Measurements from ENCODE around the gene GABRD. TPM values are rescaled to one million over a fixed set of nuclear protein-coding genes. Genes with fewer than 3 reads are reported as not detected.

The GABRD gene
- total and polyA plus RNA-seq, 10 donors: 0.35 to 1.2 (median 0.94) TPM; not detected in 3

GRCh38 chr1:2072891-2073290 is 53.7 kb downstream of the GABRD start:
- H3K4me3 ChIP-seq: no peak overlapping the region
- no peak for DNase-seq
- H3K27me3 ChIP-seq (replicated peaks in 1 of 7): no peaks in the 10 kb centered on the region
- H3K36me3 ChIP-seq: peaks cover 0 to 70% (median 22%) of the 10 kb centered on the region in 6 donors
- WGBS, 5 donors: 87 to 96% (median 90%) methylated on average over 12 to 14 of the region's 14 CpGs
- H3K9me3 ChIP-seq: peaks cover 0 to 20% (median 18%) of the 10 kb centered on the region in 8 donors
- intact Hi-C loops (cut with DNase I; ENCODE audit: low total_unique reads): no loop called here
- TF ChIP-seq POLR2AphosphoS5 (IDR thresholded peaks at IDR 0.05) (no peak), CTCF (IDR thresholded peaks at IDR 0.05 in 8 of 11, conservative IDR thresholded peaks at IDR 0.05 in 3 of 11) (no peak), POLR2A (IDR thresholded peaks at IDR 0.05) (no peak)
- no peak overlapping the region for H3K27ac ChIP-seq
- no peaks in the 10 kb centered on the region for H3K4me1 ChIP-seq

GRCh38 chr1:2073382-2074230 is 54.5 kb downstream of the GABRD start:
- TF ChIP-seq CTCF (IDR thresholded peaks at IDR 0.05 in 8 of 11, conservative IDR thresholded peaks at IDR 0.05 in 3 of 11) (no peak), POLR2A (IDR thresholded peaks at IDR 0.05) (no peak), POLR2AphosphoS5 (IDR thresholded peaks at IDR 0.05) (no peak)
- intact Hi-C loops (cut with DNase I; ENCODE audit: low total_unique reads): no loop called here
- Histone ChIP-seq H3K9me3 (peaks cover 0 to 27% (median 25%) of the 10 kb centered on the region in 8 donors), H3K27me3 (replicated peaks in 1 of 7) (no peaks in the 10 kb centered on the region), H3K4me1 (no peaks in the 10 kb centered on the region), H3K27ac (no peak overlapping the region), H3K4me3 (no peak overlapping the region), H3K36me3 (peaks cover 0 to 69% (median 15%) of the 10 kb centered on the region in 6 donors)
- no peak for DNase-seq
- 75 to 90% (median 87%) methylated on average over 43 to 59 of the region's 59 CpGs for WGBS, 5 donors

GRCh38 chr1:2074396-2074795 is 55.3 kb downstream of the GABRD start:
- H3K4me1 ChIP-seq: no peaks in the 10 kb centered on the region
- H3K27me3 ChIP-seq (replicated peaks in 1 of 7): no peaks in the 10 kb centered on the region
- H3K9me3 ChIP-seq: peaks cover 0 to 35% (median 33%) of the 10 kb centered on the region in 8 donors
- peaks cover 0 to 62% (median 13%) of the 10 kb centered on the region in 6 donors for H3K36me3 ChIP-seq
- no peak overlapping the region for H3K27ac ChIP-seq
- no peak overlapping the region for H3K4me3 ChIP-seq
- intact Hi-C loops (cut with DNase I; ENCODE audit: low total_unique reads): no loop called here
- TF ChIP-seq CTCF (IDR thresholded peaks at IDR 0.05 in 8 of 11, conservative IDR thresholded peaks at IDR 0.05 in 3 of 11): no peak
- TF ChIP-seq POLR2A (IDR thresholded peaks at IDR 0.05): no peak
- TF ChIP-seq POLR2AphosphoS5 (IDR thresholded peaks at IDR 0.05): no peak
- 88 to 95% (median 90%) methylated on average over 16 to 19 of the region's 19 CpGs for WGBS, 5 donors
- DNase-seq: no peak
